GM12875 (cell line): Measurements from ENCODE around the gene TTC19.
A peak's percentile ranks its signal among the peaks of the same experiment; 100 is the strongest.

Source experiments
- H3K4me3 ChIP-seq: one replicate; pipeline ENCODE4 v1.5.1; 2011; ENCODE audit warnings: low read depth, low read length, control low read depth
- TF ChIP-seq, protein P1 (sequence below): IDR thresholded peaks from 2 replicates; pipeline ENCODE4 v1.5.1; 2011; ENCODE audit warnings: low read depth, mild to moderate bottlenecking, control low read depth, inconsistent platforms, low read length, moderate library complexity, borderline replicate concordance; ENCODE audit not compliant: insufficient read depth

The TTC19 gene

GRCh38 chr17:15998031-15998562, 1.5 kb upstream of the TTC19 start:
- H3K4me3 ChIP-seq, result no peak overlapping the region
- TF ChIP-seq, protein P1, sequence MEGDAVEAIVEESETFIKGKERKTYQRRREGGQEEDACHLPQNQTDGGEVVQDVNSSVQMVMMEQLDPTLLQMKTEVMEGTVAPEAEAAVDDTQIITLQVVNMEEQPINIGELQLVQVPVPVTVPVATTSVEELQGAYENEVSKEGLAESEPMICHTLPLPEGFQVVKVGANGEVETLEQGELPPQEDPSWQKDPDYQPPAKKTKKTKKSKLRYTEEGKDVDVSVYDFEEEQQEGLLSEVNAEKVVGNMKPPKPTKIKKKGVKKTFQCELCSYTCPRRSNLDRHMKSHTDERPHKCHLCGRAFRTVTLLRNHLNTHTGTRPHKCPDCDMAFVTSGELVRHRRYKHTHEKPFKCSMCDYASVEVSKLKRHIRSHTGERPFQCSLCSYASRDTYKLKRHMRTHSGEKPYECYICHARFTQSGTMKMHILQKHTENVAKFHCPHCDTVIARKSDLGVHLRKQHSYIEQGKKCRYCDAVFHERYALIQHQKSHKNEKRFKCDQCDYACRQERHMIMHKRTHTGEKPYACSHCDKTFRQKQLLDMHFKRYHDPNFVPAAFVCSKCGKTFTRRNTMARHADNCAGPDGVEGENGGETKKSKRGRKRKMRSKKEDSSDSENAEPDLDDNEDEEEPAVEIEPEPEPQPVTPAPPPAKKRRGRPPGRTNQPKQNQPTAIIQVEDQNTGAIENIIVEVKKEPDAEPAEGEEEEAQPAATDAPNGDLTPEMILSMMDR, result no peak

- H3K4me3 ChIP-seq, result peak overlapping the region; percentile 97
- TF ChIP-seq, protein P1, result no peak
These were observed 577 bp downstream of the TTC19 start for GRCh38 chr17:15999974-16000827.

DNA sequence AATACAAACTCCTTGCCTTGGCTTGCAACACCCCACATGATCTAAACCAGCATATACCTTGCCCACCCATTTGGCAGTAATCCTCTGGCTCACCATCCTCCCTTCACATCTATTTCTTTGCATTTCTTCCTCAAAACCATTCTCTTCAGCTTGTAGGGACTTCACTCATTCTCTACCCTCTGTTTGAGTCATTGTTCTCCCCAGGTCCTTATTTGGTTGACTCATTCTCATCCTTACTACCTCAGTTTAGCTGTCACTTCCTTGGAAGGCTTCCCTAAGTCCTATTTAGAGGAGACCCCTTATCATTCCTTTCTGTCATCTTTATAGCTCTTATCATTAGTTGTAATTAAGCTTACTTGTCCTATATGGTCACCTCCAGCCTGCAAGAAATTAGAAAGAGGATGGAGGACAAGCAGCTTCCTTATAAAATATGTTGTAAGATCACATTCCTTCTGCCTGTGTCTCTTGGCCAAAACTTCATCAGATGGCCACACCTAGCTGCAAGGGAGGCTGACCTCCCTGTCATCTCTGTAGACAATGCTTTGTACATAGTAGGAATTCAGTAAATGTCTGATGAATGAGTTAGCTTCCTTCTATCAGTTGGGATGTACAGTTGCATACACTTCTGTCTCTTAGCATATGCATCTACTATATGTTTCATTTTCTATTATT, 1.7 kb downstream of the TTC19 start:
- TF ChIP-seq, protein P1, result no peak
- H3K4me3 ChIP-seq, result no peak overlapping the region

DNA sequence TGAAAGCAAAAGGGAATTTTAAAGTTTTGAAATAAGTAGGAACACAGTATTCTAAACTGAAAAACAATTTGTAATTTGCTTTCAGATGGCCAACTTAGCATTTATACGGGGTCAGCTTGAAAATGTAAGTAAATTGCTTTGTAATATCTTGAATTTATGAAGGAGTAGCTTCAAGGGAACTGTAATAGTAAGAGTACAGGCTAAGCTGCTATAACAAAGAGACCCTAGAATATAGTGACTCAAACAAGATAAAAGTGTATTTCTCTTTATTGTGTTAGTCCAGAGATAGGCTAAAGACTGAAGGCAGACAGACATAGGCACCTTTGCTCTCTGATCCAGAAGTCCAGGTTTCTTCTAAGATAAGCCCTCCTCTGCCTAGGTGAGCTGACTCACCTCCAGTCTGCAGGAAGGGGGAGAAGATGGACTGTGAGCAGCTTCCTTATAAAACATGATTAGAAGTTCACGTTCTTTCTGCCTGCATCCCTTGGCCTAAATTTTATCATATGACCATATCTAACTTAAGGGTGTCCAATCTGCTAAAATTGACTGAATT, 3.2 kb downstream of the TTC19 start:
- TF ChIP-seq, protein P1, result no peak
- no peak overlapping the region for H3K4me3 ChIP-seq

DNA sequence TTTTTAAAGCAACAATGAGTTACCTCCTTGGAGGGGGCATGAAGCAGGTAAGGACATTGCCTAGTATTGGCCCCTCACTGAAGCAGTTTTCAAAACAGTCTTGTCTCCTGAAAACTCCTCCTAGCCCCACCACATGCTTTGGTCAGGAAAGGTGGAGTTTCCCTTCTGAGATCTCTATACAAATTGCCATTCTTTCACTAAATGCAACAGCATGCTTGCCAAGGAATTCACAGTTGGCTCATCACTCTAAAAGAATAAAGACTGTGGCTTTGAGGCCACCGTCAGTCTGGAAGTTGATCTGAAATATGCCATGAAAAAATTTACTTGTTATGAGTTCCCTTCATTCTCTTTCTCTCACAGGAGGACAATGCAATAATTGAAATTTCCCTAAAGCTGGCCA, 4.2 kb downstream of the TTC19 start:
- H3K4me3 ChIP-seq, result no peak overlapping the region
- TF ChIP-seq, protein P1, result no peak

- H3K4me3 ChIP-seq, result no peak overlapping the region
- TF ChIP-seq, protein P1, result no peak
These were observed 6.0 kb downstream of the TTC19 start for GRCh38 chr17:16005636-16006035.
